ENCODE measurements around the gene RNF14. TPM values are rescaled to one million over a fixed set of nuclear protein-coding genes. Genes with fewer than 3 reads are reported as not detected.
A peak's percentile ranks its signal among the peaks of the same experiment; 100 is the strongest.

RNF14 gene
- total and polyA plus RNA-seq, 9 of the 15 experiments (the other 6 are each of a cell fraction or from before 2014, with no cell fraction given) = 36.3 to 140 (median 75.1) TPM

DNA sequence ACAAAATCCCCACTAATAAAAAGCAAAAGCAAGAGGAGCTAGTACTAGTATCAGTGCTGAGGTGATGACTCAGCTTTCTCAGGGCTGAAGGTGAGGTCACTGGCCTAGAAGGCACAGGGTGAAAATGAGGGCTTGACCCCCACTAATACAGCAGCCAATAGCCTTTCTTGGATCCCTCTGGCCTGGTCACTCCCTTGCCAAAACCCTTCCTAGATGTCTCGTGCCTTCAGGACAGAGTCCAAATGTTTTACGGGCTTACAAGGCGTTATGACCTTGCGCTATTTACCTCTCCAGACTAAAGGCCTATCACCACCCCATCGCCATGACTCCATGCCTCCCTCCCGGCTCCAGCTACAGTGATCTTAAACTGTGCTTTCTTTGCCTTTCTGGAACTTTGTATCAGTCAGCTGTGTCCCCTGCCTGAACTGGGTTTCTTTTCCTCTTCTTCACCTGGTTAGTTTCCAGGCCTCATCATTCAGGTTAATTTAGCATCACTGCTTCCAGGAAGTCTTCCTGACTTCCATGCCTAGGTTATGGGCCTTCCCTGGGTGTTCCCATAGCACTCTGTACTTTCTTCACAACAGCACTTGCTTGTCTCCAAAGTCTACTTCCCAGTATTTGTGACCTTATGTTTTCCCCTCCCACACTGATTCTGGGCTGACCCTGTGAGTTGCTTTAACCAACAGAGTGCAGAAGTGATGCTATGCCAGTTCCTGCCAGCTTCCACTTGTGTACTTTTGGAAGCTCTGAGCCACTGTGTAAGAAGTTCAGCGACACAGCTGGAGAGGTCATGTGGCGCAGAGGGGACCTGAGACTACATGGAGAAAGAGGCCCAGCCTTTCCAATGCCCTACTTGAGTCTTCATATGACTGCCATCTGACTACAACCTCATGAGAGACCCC is 49.4 kb upstream of the RNF14 start (continued):
- TF ChIP-seq, protein P1, sequence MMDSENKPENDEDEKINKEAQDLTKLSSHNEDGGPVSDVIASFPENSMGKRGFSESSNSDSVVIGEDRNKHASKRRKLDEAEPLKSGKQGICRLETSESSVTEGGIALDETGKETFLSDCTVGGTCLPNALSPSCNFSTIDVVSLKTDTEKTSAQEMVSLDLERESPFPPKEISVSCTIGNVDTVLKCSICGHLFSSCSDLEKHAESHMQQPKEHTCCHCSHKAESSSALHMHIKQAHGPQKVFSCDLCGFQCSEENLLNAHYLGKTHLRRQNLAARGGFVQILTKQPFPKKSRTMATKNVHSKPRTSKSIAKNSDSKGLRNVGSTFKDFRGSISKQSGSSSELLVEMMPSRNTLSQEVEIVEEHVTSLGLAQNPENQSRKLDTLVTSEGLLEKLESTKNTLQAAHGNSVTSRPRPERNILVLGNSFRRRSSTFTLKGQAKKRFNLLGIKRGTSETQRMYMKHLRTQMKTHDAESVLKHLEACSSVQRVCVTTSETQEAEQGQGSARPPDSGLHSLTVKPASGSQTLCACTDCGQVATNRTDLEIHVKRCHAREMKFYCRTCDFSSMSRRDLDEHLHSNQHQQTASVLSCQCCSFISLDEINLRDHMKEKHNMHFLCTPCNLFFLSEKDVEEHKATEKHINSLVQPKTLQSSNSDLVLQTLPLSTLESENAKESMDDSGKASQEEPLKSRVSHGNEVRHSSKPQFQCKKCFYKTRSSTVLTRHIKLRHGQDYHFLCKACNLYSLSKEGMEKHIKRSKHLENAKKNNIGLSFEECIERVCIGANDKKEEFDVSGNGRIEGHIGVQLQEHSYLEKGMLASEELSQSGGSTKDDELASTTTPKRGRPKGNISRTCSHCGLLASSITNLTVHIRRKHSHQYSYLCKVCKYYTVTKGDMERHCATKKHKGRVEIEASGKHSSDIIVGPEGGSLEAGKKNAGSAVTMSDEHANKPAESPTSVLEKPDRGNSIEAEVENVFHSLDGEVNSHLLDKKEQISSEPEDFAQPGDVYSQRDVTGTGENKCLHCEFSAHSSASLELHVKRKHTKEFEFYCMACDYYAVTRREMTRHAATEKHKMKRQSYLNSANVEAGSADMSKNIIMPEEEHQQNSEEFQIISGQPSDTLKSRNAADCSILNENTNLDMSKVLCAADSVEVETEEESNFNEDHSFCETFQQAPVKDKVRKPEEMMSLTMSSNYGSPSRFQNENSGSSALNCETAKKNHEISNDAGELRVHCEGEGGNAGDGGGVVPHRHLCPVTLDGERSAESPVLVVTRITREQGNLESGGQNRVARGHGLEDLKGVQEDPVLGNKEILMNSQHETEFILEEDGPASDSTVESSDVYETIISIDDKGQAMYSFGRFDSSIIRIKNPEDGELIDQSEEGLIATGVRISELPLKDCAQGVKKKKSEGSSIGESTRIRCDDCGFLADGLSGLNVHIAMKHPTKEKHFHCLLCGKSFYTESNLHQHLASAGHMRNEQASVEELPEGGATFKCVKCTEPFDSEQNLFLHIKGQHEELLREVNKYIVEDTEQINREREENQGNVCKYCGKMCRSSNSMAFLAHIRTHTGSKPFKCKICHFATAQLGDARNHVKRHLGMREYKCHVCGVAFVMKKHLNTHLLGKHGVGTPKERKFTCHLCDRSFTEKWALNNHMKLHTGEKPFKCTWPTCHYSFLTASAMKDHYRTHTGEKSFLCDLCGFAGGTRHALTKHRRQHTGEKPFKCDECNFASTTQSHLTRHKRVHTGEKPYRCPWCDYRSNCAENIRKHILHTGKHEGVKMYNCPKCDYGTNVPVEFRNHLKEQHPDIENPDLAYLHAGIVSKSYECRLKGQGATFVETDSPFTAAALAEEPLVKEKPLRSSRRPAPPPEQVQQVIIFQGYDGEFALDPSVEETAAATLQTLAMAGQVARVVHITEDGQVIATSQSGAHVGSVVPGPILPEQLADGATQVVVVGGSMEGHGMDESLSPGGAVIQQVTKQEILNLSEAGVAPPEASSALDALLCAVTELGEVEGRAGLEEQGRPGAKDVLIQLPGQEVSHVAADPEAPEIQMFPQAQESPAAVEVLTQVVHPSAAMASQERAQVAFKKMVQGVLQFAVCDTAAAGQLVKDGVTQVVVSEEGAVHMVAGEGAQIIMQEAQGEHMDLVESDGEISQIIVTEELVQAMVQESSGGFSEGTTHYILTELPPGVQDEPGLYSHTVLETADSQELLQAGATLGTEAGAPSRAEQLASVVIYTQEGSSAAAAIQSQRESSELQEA (IDR thresholded peaks at IDR 0.05; ENCODE audit: low read depth) = 0 out of 2 replicates have a peak, but pooled peaks have one; percentile 9
- TF ChIP-seq, protein P2, sequence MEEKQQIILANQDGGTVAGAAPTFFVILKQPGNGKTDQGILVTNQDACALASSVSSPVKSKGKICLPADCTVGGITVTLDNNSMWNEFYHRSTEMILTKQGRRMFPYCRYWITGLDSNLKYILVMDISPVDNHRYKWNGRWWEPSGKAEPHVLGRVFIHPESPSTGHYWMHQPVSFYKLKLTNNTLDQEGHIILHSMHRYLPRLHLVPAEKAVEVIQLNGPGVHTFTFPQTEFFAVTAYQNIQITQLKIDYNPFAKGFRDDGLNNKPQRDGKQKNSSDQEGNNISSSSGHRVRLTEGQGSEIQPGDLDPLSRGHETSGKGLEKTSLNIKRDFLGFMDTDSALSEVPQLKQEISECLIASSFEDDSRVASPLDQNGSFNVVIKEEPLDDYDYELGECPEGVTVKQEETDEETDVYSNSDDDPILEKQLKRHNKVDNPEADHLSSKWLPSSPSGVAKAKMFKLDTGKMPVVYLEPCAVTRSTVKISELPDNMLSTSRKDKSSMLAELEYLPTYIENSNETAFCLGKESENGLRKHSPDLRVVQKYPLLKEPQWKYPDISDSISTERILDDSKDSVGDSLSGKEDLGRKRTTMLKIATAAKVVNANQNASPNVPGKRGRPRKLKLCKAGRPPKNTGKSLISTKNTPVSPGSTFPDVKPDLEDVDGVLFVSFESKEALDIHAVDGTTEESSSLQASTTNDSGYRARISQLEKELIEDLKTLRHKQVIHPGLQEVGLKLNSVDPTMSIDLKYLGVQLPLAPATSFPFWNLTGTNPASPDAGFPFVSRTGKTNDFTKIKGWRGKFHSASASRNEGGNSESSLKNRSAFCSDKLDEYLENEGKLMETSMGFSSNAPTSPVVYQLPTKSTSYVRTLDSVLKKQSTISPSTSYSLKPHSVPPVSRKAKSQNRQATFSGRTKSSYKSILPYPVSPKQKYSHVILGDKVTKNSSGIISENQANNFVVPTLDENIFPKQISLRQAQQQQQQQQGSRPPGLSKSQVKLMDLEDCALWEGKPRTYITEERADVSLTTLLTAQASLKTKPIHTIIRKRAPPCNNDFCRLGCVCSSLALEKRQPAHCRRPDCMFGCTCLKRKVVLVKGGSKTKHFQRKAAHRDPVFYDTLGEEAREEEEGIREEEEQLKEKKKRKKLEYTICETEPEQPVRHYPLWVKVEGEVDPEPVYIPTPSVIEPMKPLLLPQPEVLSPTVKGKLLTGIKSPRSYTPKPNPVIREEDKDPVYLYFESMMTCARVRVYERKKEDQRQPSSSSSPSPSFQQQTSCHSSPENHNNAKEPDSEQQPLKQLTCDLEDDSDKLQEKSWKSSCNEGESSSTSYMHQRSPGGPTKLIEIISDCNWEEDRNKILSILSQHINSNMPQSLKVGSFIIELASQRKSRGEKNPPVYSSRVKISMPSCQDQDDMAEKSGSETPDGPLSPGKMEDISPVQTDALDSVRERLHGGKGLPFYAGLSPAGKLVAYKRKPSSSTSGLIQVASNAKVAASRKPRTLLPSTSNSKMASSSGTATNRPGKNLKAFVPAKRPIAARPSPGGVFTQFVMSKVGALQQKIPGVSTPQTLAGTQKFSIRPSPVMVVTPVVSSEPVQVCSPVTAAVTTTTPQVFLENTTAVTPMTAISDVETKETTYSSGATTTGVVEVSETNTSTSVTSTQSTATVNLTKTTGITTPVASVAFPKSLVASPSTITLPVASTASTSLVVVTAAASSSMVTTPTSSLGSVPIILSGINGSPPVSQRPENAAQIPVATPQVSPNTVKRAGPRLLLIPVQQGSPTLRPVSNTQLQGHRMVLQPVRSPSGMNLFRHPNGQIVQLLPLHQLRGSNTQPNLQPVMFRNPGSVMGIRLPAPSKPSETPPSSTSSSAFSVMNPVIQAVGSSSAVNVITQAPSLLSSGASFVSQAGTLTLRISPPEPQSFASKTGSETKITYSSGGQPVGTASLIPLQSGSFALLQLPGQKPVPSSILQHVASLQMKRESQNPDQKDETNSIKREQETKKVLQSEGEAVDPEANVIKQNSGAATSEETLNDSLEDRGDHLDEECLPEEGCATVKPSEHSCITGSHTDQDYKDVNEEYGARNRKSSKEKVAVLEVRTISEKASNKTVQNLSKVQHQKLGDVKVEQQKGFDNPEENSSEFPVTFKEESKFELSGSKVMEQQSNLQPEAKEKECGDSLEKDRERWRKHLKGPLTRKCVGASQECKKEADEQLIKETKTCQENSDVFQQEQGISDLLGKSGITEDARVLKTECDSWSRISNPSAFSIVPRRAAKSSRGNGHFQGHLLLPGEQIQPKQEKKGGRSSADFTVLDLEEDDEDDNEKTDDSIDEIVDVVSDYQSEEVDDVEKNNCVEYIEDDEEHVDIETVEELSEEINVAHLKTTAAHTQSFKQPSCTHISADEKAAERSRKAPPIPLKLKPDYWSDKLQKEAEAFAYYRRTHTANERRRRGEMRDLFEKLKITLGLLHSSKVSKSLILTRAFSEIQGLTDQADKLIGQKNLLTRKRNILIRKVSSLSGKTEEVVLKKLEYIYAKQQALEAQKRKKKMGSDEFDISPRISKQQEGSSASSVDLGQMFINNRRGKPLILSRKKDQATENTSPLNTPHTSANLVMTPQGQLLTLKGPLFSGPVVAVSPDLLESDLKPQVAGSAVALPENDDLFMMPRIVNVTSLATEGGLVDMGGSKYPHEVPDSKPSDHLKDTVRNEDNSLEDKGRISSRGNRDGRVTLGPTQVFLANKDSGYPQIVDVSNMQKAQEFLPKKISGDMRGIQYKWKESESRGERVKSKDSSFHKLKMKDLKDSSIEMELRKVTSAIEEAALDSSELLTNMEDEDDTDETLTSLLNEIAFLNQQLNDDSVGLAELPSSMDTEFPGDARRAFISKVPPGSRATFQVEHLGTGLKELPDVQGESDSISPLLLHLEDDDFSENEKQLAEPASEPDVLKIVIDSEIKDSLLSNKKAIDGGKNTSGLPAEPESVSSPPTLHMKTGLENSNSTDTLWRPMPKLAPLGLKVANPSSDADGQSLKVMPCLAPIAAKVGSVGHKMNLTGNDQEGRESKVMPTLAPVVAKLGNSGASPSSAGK (IDR thresholded peaks at IDR 0.05) = peak; percentile 51; the same call in 1 of the 2 replicates
- TF ChIP-seq, protein P3, sequence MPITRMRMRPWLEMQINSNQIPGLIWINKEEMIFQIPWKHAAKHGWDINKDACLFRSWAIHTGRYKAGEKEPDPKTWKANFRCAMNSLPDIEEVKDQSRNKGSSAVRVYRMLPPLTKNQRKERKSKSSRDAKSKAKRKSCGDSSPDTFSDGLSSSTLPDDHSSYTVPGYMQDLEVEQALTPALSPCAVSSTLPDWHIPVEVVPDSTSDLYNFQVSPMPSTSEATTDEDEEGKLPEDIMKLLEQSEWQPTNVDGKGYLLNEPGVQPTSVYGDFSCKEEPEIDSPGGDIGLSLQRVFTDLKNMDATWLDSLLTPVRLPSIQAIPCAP (CRISPR knock-in tag; IDR thresholded peaks at IDR 0.05; ENCODE audit: borderline replicate concordance) = no peak
- TF ChIP-seq RNF2 (IDR thresholded peaks at IDR 0.05) = no peak

Measured in K562 (cell line).